UCSD-AML1 (cell line): ENCODE measurements around the gene SLC25A53.
"Not testable (repeated sequence)": the region's sequence is repeated elsewhere in the genome, so short reads cannot be mapped to it uniquely, and the experiment has no call there.

Experiments
- DNase-seq: peaks from one replicate; lab custom pipeline; 2025; ENCODE audit not compliant: unreplicated experiment; lab: John Stamatoyannopoulos, UW

The SLC25A53 gene

GRCh38 chrX:104134583-104135261 lies 22.1 kb downstream of the SLC25A53 start:
- no peak for DNase-seq

- no peak for DNase-seq
Measured at GRCh38 chrX:104130808-104131207, 26.0 kb downstream of the SLC25A53 start.

GRCh38 chrX:104126856-104127255 lies 30.0 kb downstream of the SLC25A53 start:
- DNase-seq = no peak

GRCh38 chrX:104122829-104123228 lies 34.0 kb downstream of the SLC25A53 start:
- no peak for DNase-seq

- DNase-seq = no peak
Measured at GRCh38 chrX:104118765-104119164, 38.0 kb downstream of the SLC25A53 start.

GRCh38 chrX:104117759-104118158 lies 39.0 kb downstream of the SLC25A53 start:
- DNase-seq = no peak

- DNase-seq = peak; percentile 37
Measured at GRCh38 chrX:104113222-104113965, 43.4 kb downstream of the SLC25A53 start.

- peak; percentile 49 for DNase-seq
Measured at GRCh38 chrX:104112326-104112951, 44.4 kb downstream of the SLC25A53 start, which contains the start of gene ZCCHC18. TSS of gene ZCCHC18 (plus strand) at chrX:104112523. CDS start at chrX:104114112, 1,589 bp downstream.

- DNase-seq = not testable (repeated sequence)
Measured at GRCh38 chrX:104110491-104111240, 46.1 kb downstream of the SLC25A53 start.

GRCh38 chrX:104108955-104109354 lies 47.9 kb downstream of the SLC25A53 start:
- no peak for DNase-seq

- no peak for DNase-seq
Measured at GRCh38 chrX:104105330-104106262, 51.2 kb downstream of the SLC25A53 start.

- DNase-seq = no peak
Measured at GRCh38 chrX:104104676-104105075, 52.1 kb downstream of the SLC25A53 start.

GRCh38 chrX:104098919-104099318 lies 57.9 kb downstream of the SLC25A53 start:
- no peak for DNase-seq

- DNase-seq = no peak
Measured at GRCh38 chrX:104098151-104098808, 58.5 kb downstream of the SLC25A53 start.

GRCh38 chrX:104085919-104086318 lies 70.9 kb downstream of the SLC25A53 start:
- DNase-seq = no peak

GRCh38 chrX:104085477-104085876 lies 71.3 kb downstream of the SLC25A53 start:
- DNase-seq = no peak

GRCh38 chrX:104084534-104085277 lies 72.1 kb downstream of the SLC25A53 start:
- no peak for DNase-seq

- no peak for DNase-seq
Measured at GRCh38 chrX:104084063-104084462, 72.7 kb downstream of the SLC25A53 start.

GRCh38 chrX:104077854-104078253 lies 79.0 kb downstream of the SLC25A53 start:
- DNase-seq = not testable (repeated sequence)
